MM.1S (cell line): Measurements from ENCODE around the gene STARD3.

Source experiments
- DNase-seq: peaks from one replicate; pipeline ENCODE4 v3.0.0-alpha.2; 2015
- H2AFZ ChIP-seq: fragments of 300-600 bp; sonication (generic); 2 replicates; pipeline ENCODE4 v1.6.0; 2016; ENCODE audit warnings: antibody characterized with exemption, low read length
- H3F3A ChIP-seq: fragments of 300-600 bp; sonication (generic); 2 replicates; pipeline ENCODE4 v1.6.1; 2016; ENCODE audit warnings: mild to moderate bottlenecking, antibody characterized with exemption, low read length, moderate library complexity, mixed read lengths; ENCODE audit not compliant: insufficient read depth
- H3K27ac ChIP-seq: fragments of 300-600 bp; sonication (generic); 2 replicates; pipeline ENCODE4 v1.5.1; 2016; ENCODE audit warnings: mild to moderate bottlenecking, low read length
- H3K27me3 ChIP-seq: fragments of 300-600 bp; sonication (generic); replicated peaks from 2 replicates; pipeline ENCODE4 v1.6.0; 2016; ENCODE audit warnings: low read length; ENCODE audit not compliant: insufficient read depth
- H3K36me3 ChIP-seq: fragments of 300-600 bp; sonication (generic); replicated peaks from 2 replicates; pipeline ENCODE4 v1.6.1; 2016; ENCODE audit warnings: mild to moderate bottlenecking, low read length, mixed read lengths; ENCODE audit not compliant: insufficient read depth
- H3K4me1 ChIP-seq: fragments of 300-600 bp; sonication (generic); 2 replicates; pipeline ENCODE4 v1.6.1; 2016; ENCODE audit warnings: low read length, mixed read lengths
- H3K4me2 ChIP-seq: fragments of 300-600 bp; sonication (generic); 2 replicates; pipeline ENCODE4 v1.6.0; 2016; ENCODE audit warnings: low read depth, low read length
- H3K4me3 ChIP-seq: fragments of 300-600 bp; sonication (generic); 2 replicates; pipeline ENCODE4 v1.5.1; 2016; ENCODE audit warnings: low read length, mixed read lengths
- H3K79me2 ChIP-seq: fragments of 300-600 bp; sonication (generic); 2 replicates; pipeline ENCODE4 v1.6.1; 2016; ENCODE audit warnings: mixed run types, low read length, mixed read lengths
- H3K9ac ChIP-seq: fragments of 300-600 bp; sonication (generic); 2 replicates; pipeline ENCODE4 v1.6.1; 2016; ENCODE audit warnings: low read length, mixed read lengths
- H3K9me2 ChIP-seq: fragments of 300-600 bp; sonication (generic); replicated peaks from 2 replicates; pipeline ENCODE4 v1.6.1; 2016; ENCODE audit warnings: mild to moderate bottlenecking, low read length, mixed read lengths; ENCODE audit not compliant: insufficient read depth
- H3K9me3 ChIP-seq: fragments of 300-600 bp; sonication (generic); replicated peaks from 2 replicates; pipeline ENCODE4 v1.6.1; 2016; ENCODE audit warnings: mild to moderate bottlenecking, low read length, mixed read lengths; ENCODE audit not compliant: insufficient read depth
- H4K20me1 ChIP-seq: fragments of 300-600 bp; sonication (generic); 2 replicates; pipeline ENCODE4 v1.6.1; 2016; ENCODE audit warnings: mild to moderate bottlenecking, low read length, moderate library complexity, mixed read lengths; ENCODE audit not compliant: insufficient read depth
- CTCF ChIP-seq: fragments of 300-600 bp; sonication (generic); IDR thresholded peaks from 2 replicates; pipeline ENCODE4 v1.5.1; 2016; ENCODE audit warnings: antibody characterized with exemption, low read length, mixed read lengths
- EZH2 ChIP-seq: fragments of 300-600 bp; sonication (generic); optimal IDR thresholded peaks from 2 replicates; pipeline ENCODE3; 2017; ENCODE audit warnings: low read depth, mild to moderate bottlenecking, antibody characterized with exemption, low read length, mixed read lengths
- EZH2phosphoT487 ChIP-seq: fragments of 300-600 bp; sonication (generic); IDR thresholded peaks from 2 replicates; pipeline ENCODE4 v1.6.1; 2018; ENCODE audit warnings: antibody characterized with exemption, low read length

Gene STARD3

GRCh38 chr17:39611401-39612112 is 25.4 kb upstream of the STARD3 start:
- H3K4me3 ChIP-seq, result no peak overlapping the region
- H3K27me3 ChIP-seq, result peaks cover 34% of the 10 kb centered on the region
- no peak overlapping the region for H2AFZ ChIP-seq
- no peaks in the 10 kb centered on the region for H4K20me1 ChIP-seq
- H3K36me3 ChIP-seq, result no peaks in the 10 kb centered on the region
- H3F3A ChIP-seq, result no peaks in the 10 kb centered on the region
- no peaks in the 10 kb centered on the region for H3K9me2 ChIP-seq
- H3K9ac ChIP-seq, result no peak overlapping the region
- H3K27ac ChIP-seq, result no peak overlapping the region
- no peak for DNase-seq
- no peak for TF ChIP-seq EZH2phosphoT487
- TF ChIP-seq CTCF, result no peak
- no peak for TF ChIP-seq EZH2
- H3K4me2 ChIP-seq, result no peak overlapping the region
- no peaks in the 10 kb centered on the region for H3K9me3 ChIP-seq
- H3K4me1 ChIP-seq, result no peaks in the 10 kb centered on the region
- no peaks in the 10 kb centered on the region for H3K79me2 ChIP-seq

- no peak for TF ChIP-seq EZH2
- no peak for TF ChIP-seq CTCF
- no peak for TF ChIP-seq EZH2phosphoT487
- Histone ChIP-seq H3K27me3 (peaks cover 34% of the 10 kb centered on the region), H3K27ac (no peak overlapping the region), H3F3A (no peaks in the 10 kb centered on the region), H3K9me2 (no peaks in the 10 kb centered on the region), H3K79me2 (no peaks in the 10 kb centered on the region), H3K9me3 (no peaks in the 10 kb centered on the region), H3K4me3 (no peak overlapping the region), H4K20me1 (no peaks in the 10 kb centered on the region), H3K4me2 (no peak overlapping the region), H3K4me1 (0 out of 2 replicates have a peak, but pooled peaks cover 1% of the 10 kb centered on the region), H3K9ac (no peak overlapping the region), H2AFZ (no peak overlapping the region), H3K36me3 (no peaks in the 10 kb centered on the region)
- no peak for DNase-seq
These were observed 24.6 kb upstream of the STARD3 start for GRCh38 chr17:39612291-39612894.

GRCh38 chr17:39612935-39613464 is 23.9 kb upstream of the STARD3 start:
- Histone ChIP-seq H3K9ac (no peak overlapping the region), H3K27me3 (peaks cover 31% of the 10 kb centered on the region), H2AFZ (no peak overlapping the region), H3F3A (no peaks in the 10 kb centered on the region), H3K36me3 (no peaks in the 10 kb centered on the region), H3K9me2 (no peaks in the 10 kb centered on the region), H3K4me1 (0 out of 2 replicates have a peak, but pooled peaks cover 3% of the 10 kb centered on the region), H4K20me1 (no peaks in the 10 kb centered on the region), H3K9me3 (no peaks in the 10 kb centered on the region), H3K4me3 (no peak overlapping the region), H3K79me2 (no peaks in the 10 kb centered on the region), H3K4me2 (no peak overlapping the region), H3K27ac (no peak overlapping the region)
- no peak for TF ChIP-seq EZH2
- TF ChIP-seq EZH2phosphoT487, result no peak
- TF ChIP-seq CTCF, result no peak
- DNase-seq, result no peak
